ENCODE data around the gene UBQLN4.

GRCh38 chr1:156102633-156103511 is 49.3 kb upstream of the UBQLN4 start:
- no peak for TF ChIP-seq POLR2A (IDR thresholded peaks at IDR 0.05; ENCODE audit: low read length)
- TF ChIP-seq GATA1 (IDR thresholded peaks at IDR 0.05; ENCODE audit: low read depth, low read length), result no peak
